T-helper 17 cell (primary cell): ENCODE data around the gene LRRC28. TPM values are rescaled to one million over a fixed set of nuclear protein-coding genes. Genes with fewer than 3 reads are reported as not detected.

Experiments
- ATAC-seq: fragments of 150-1000 bp; cut with Tn5 transposase; 2 replicates; pipeline ENCODE4 v1.10.0; 2021; ENCODE audit warnings: mild to moderate bottlenecking, moderate library complexity
- DNase-seq, 3 donors: peaks; one replicate each; pipeline versions ENCODE4 v3.0.0 to v3.0.0-alpha.2; 2020 to 2021
- H3K9me3 ChIP-seq: one replicate; pipeline ENCODE4 v1.7.0; 2013; ENCODE audit warnings: low read length, mild to moderate bottlenecking; ENCODE audit not compliant: control insufficient read depth, poor library complexity, severe bottlenecking
- H3K27ac Mint-ChIP-seq: one replicate; pipeline ENCODE4 v1.8.0; 2022; ENCODE audit warnings: mild to moderate bottlenecking, moderate library complexity, mixed read lengths
- H3K27me3 Mint-ChIP-seq: one replicate; pipeline ENCODE4 v1.8.0; 2022; ENCODE audit warnings: mixed read lengths
- H3K36me3 Mint-ChIP-seq: one replicate; pipeline ENCODE4 v1.8.0; 2022; ENCODE audit warnings: low read depth, mixed read lengths
- H3K4me1 Mint-ChIP-seq: one replicate; pipeline ENCODE4 v1.8.0; 2022; ENCODE audit warnings: mild to moderate bottlenecking, mixed read lengths
- H3K4me3 Mint-ChIP-seq: one replicate; pipeline ENCODE4 v1.8.0; 2022; ENCODE audit warnings: mild to moderate bottlenecking, moderate library complexity, mixed read lengths
- total RNA-seq, 4 donors: library from RNA in 2 of 4; stranded (reverse) in 2 of 4; gene quantifications; one replicate each; pipeline ENCODE4 v1.2.3 and lab custom pipeline; 2022 to 2026

LRRC28 gene
- total RNA-seq (10 to 100 TPM; 12.6 to 15.6 TPM), total RNA-seq (lab: John Stamatoyannopoulos, UW) (8.6 to 8.9 reads per million in 2 donors)

GRCh38 chr15:99250857-99251841 lies at the start of gene LRRC28:
Gene LRRC28 (plus strand): TSS chr15:99251481. CDS start chr15:99255958, 4,477 bp downstream.
- H3K27ac Mint-ChIP-seq, result peak within 1 kb of the TSS; percentile 54
- peaks cover 18% of the 10 kb centered on the region for H3K4me1 Mint-ChIP-seq
- no peaks in the 10 kb centered on the region for H3K27me3 Mint-ChIP-seq
- no peaks in the 10 kb centered on the region for H3K9me3 ChIP-seq
- H3K36me3 Mint-ChIP-seq, result peaks cover 2% of the 10 kb centered on the region
- H3K4me3 Mint-ChIP-seq, result peak within 1 kb of the TSS; percentile 85
- ATAC-seq (peak; percentile 97), DNase-seq (peak; percentile 85 to 88 (median 87))

GRCh38 chr15:99202176-99202552 lies 49.1 kb upstream of the LRRC28 start:
- no peaks in the 10 kb centered on the region for H3K9me3 ChIP-seq
- no peak for ATAC-seq

GRCh38 chr15:99207672-99208071 lies 43.6 kb upstream of the LRRC28 start:
- no peak for DNase-seq

More at GRCh38 chr15:99202176-99202552, 49.1 kb upstream of the LRRC28 start:
- H3K36me3 Mint-ChIP-seq, result no peaks in the 10 kb centered on the region
- no peak overlapping the region for H3K27ac Mint-ChIP-seq
- H3K27me3 Mint-ChIP-seq, result peaks cover 26% of the 10 kb centered on the region
- no peak overlapping the region for H3K4me3 Mint-ChIP-seq
- no peaks in the 10 kb centered on the region for H3K4me1 Mint-ChIP-seq
- no peak for DNase-seq

GRCh38 chr15:99209326-99209725 lies 42.0 kb upstream of the LRRC28 start:
- peaks cover 34% of the 10 kb centered on the region for H3K27me3 Mint-ChIP-seq
- no peak overlapping the region for H3K27ac Mint-ChIP-seq
- no peak for ATAC-seq
- DNase-seq, result no peak
- H3K4me3 Mint-ChIP-seq, result no peak overlapping the region
- H3K36me3 Mint-ChIP-seq, result peaks cover 2% of the 10 kb centered on the region
- H3K9me3 ChIP-seq, result no peaks in the 10 kb centered on the region
- no peaks in the 10 kb centered on the region for H3K4me1 Mint-ChIP-seq

More at GRCh38 chr15:99207672-99208071, 43.6 kb upstream of the LRRC28 start:
- H3K9me3 ChIP-seq, result no peaks in the 10 kb centered on the region
- Mint-ChIP-seq H3K4me3 (peak overlapping the region; percentile 39), H3K27ac (no peak overlapping the region), H3K27me3 (peaks cover 41% of the 10 kb centered on the region), H3K36me3 (peaks cover 2% of the 10 kb centered on the region), H3K4me1 (no peaks in the 10 kb centered on the region)
- ATAC-seq, result no peak

- Mint-ChIP-seq H3K27ac (peak overlapping the region; percentile 47), H3K4me1 (no peaks in the 10 kb centered on the region), H3K36me3 (peaks cover 2% of the 10 kb centered on the region), H3K27me3 (peaks cover 31% of the 10 kb centered on the region), H3K4me3 (no peak overlapping the region)
- ATAC-seq (no peak), DNase-seq (no peak)
- H3K9me3 ChIP-seq, result no peaks in the 10 kb centered on the region
These were observed 40.9 kb upstream of the LRRC28 start for GRCh38 chr15:99210334-99210733.

GRCh38 chr15:99211926-99212325 lies 39.4 kb upstream of the LRRC28 start:
- ATAC-seq (no peak), DNase-seq (no peak)
- no peaks in the 10 kb centered on the region for H3K9me3 ChIP-seq
- H3K4me1 Mint-ChIP-seq, result no peaks in the 10 kb centered on the region
- peaks cover 21% of the 10 kb centered on the region for H3K27me3 Mint-ChIP-seq
- H3K4me3 Mint-ChIP-seq, result no peak overlapping the region
- peaks cover 2% of the 10 kb centered on the region for H3K36me3 Mint-ChIP-seq
- H3K27ac Mint-ChIP-seq, result no peak overlapping the region

- ATAC-seq (no peak), DNase-seq (no peak)
- peaks cover 21% of the 10 kb centered on the region for H3K27me3 Mint-ChIP-seq
- H3K4me1 Mint-ChIP-seq, result no peaks in the 10 kb centered on the region
- H3K27ac Mint-ChIP-seq, result no peak overlapping the region
- H3K4me3 Mint-ChIP-seq, result no peak overlapping the region
- peaks cover 2% of the 10 kb centered on the region for H3K36me3 Mint-ChIP-seq
- no peaks in the 10 kb centered on the region for H3K9me3 ChIP-seq
These were observed 38.9 kb upstream of the LRRC28 start for GRCh38 chr15:99212406-99212805.

GRCh38 chr15:99213187-99213811 lies 38.0 kb upstream of the LRRC28 start:
- Mint-ChIP-seq H3K27ac (no peak overlapping the region), H3K4me3 (no peak overlapping the region), H3K27me3 (peaks cover 22% of the 10 kb centered on the region), H3K4me1 (no peaks in the 10 kb centered on the region), H3K36me3 (no peaks in the 10 kb centered on the region)
- ATAC-seq (peak; percentile 72), DNase-seq (peak in 2 of 3 donors; percentile 12 to 32)
- H3K9me3 ChIP-seq, result no peaks in the 10 kb centered on the region

GRCh38 chr15:99224372-99225214 lies 26.7 kb upstream of the LRRC28 start:
- DNase-seq (no peak), ATAC-seq (no peak)
- Mint-ChIP-seq H3K27me3 (peaks cover 9% of the 10 kb centered on the region), H3K27ac (no peak overlapping the region), H3K36me3 (peaks cover 9% of the 10 kb centered on the region), H3K4me1 (peaks cover 4% of the 10 kb centered on the region), H3K4me3 (no peak overlapping the region)
- H3K9me3 ChIP-seq, result no peaks in the 10 kb centered on the region

- Mint-ChIP-seq H3K4me3 (no peak overlapping the region), H3K27ac (no peak overlapping the region), H3K4me1 (peaks cover 4% of the 10 kb centered on the region), H3K27me3 (peaks cover 9% of the 10 kb centered on the region), H3K36me3 (peaks cover 9% of the 10 kb centered on the region)
- DNase-seq (no peak), ATAC-seq (no peak)
- H3K9me3 ChIP-seq, result no peaks in the 10 kb centered on the region
These were observed 24.5 kb upstream of the LRRC28 start for GRCh38 chr15:99226802-99227201.

- Mint-ChIP-seq H3K36me3 (peaks cover 9% of the 10 kb centered on the region), H3K4me3 (no peak overlapping the region), H3K27me3 (peaks cover 9% of the 10 kb centered on the region), H3K4me1 (peaks cover 4% of the 10 kb centered on the region), H3K27ac (no peak overlapping the region)
- peaks cover 3% of the 10 kb centered on the region for H3K9me3 ChIP-seq
- ATAC-seq, result no peak
- DNase-seq, result no peak
These were observed 23.0 kb upstream of the LRRC28 start for GRCh38 chr15:99228120-99228770.

- H3K27ac Mint-ChIP-seq, result no peak overlapping the region
These were observed 20.4 kb upstream of the LRRC28 start for GRCh38 chr15:99230867-99231266.

More at GRCh38 chr15:99230867-99231266, 20.4 kb upstream of the LRRC28 start:
- Mint-ChIP-seq H3K4me3 (no peak overlapping the region), H3K36me3 (peaks cover 9% of the 10 kb centered on the region), H3K4me1 (peaks cover 4% of the 10 kb centered on the region), H3K27me3 (no peaks in the 10 kb centered on the region)
- peaks cover 3% of the 10 kb centered on the region for H3K9me3 ChIP-seq
- DNase-seq, result no peak
- no peak for ATAC-seq
